H1 (cell line): ENCODE data around the gene STARD3NL. TPM values are rescaled to one million over a fixed set of nuclear protein-coding genes. Genes with fewer than 3 reads are reported as not detected.

Source experiments
- BACH1 ChIP-seq: IDR thresholded peaks from 2 replicates; pipeline ENCODE4 v1.6.1; 2012; ENCODE audit warnings: low read length, improper control_type of control experiment
- FOSL1 ChIP-seq: IDR thresholded peaks from 2 replicates; pipeline ENCODE4 v1.6.1; 2011; ENCODE audit warnings: mild to moderate bottlenecking, low read depth, low read length, moderate library complexity; ENCODE audit not compliant: insufficient read depth
- JUN ChIP-seq: IDR thresholded peaks from 2 replicates; pipeline ENCODE4 v1.6.1; 2011; ENCODE audit warnings: low read depth, mild to moderate bottlenecking, improper control_type of control experiment, low read length
- KDM4A ChIP-seq: IDR thresholded peaks from one replicate; pipeline ENCODE4 v1.7.1; 2012; ENCODE audit warnings: low read depth, mild to moderate bottlenecking, moderate library complexity, low read length, inconsistent platforms; ENCODE audit not compliant: severe bottlenecking
- NANOG ChIP-seq: IDR thresholded peaks from 2 replicates; pipeline ENCODE4 v1.6.1; 2011; ENCODE audit warnings: low read length, low read depth, mild to moderate bottlenecking, inconsistent platforms; ENCODE audit not compliant: insufficient read depth, poor library complexity, severe bottlenecking
- RBBP5 ChIP-seq: IDR thresholded peaks from 2 replicates; pipeline ENCODE4 v1.7.1; 2012; ENCODE audit warnings: low read depth, mild to moderate bottlenecking, inconsistent platforms, low read length, moderate library complexity, borderline replicate concordance
- SAP30 ChIP-seq: fragments of 300-600 bp; sonication (generic); IDR thresholded peaks from 2 replicates; pipeline ENCODE4 v1.7.1; 2012; ENCODE audit warnings: low read length, moderate library complexity, mild to moderate bottlenecking, inconsistent platforms; ENCODE audit not compliant: insufficient read depth, insufficient replicate concordance
- SIN3A ChIP-seq, 2 experiments: IDR thresholded peaks in 1 of 2; conservative IDR thresholded peaks in 1 of 2; 2 replicates each; pipeline ENCODE4 v1.6.1; 2011 to 2012; ENCODE audit warnings: low read length in 2 of 2, improper control_type of control experiment in 1 of 2, low read depth in 1 of 2, mild to moderate bottlenecking in 1 of 2
- polyA plus RNA-seq, 7 experiments: library from polyadenylated mRNA; depleted of rRNA in 3 of 7; stranded (reverse) in 5 of 7; unstranded in 2 of 7; fragments of >200 nt in 5 of 7; fragments of 200-250 nt in 2 of 7; gene quantifications; 1 replicate in 5 of 7; 2 replicates in 1 of 7; 4 replicates in 1 of 7; pipeline versions ENCODE4 v1.2.1 to v1.2.3, GENCODE V29; 2011 to 2013; ENCODE audit warnings: missing spikeins in 2 of 7, mixed read lengths in 2 of 7
- total RNA-seq: library from RNA; stranded (reverse); fragmentation: NEBNext Ultra II Directional; extraction: Animal tissue kit (Norgen Biotek cat#: 25700); gene quantifications from 2 replicates; pipeline ENCODE4 v1.2.1, GENCODE V29; 2021

STARD3NL gene
- total and polyA plus RNA-seq, 2 of the 8 experiments (the other 6 are each of a cell fraction or from before 2014, with no cell fraction given): 27.1 to 40.5 TPM

GRCh38 chr7:38199154-38199553, 21.1 kb downstream of the STARD3NL start (continued):
- no peak for TF ChIP-seq SIN3A (conservative IDR thresholded peaks at IDR 0.05 in 1 of 2, IDR thresholded peaks at IDR 0.05 in 1 of 2; ENCODE audit: low read depth in 1 of 2, low read length in 2 of 2)
- TF ChIP-seq RBBP5: no peak
- no peak for TF ChIP-seq FOSL1
- no peak for TF ChIP-seq SAP30
- no peak for TF ChIP-seq JUN
- no peak for TF ChIP-seq NANOG
- TF ChIP-seq BACH1: no peak
- no peak for TF ChIP-seq KDM4A
